D721Med (cell line): ENCODE data around the gene CCDC134.

Source experiments
- DNase-seq: peaks from one replicate; pipeline ENCODE4 v3.0.0; 2011; ENCODE audit warnings: low spot score; ENCODE audit not compliant: insufficient read length
- FAIRE-seq: peaks from 2 replicates; lab custom pipeline; 2011; peaks lifted over from hg19 to GRCh38; lab: Jason Lieb, UNC
- CTCF ChIP-seq: IDR thresholded peaks from 2 replicates; pipeline ENCODE4 v1.5.1; 2012; ENCODE audit warnings: mild to moderate bottlenecking, control low read depth; ENCODE audit not compliant: insufficient read depth; ENCODE audit errors: missing control alignments

Gene CCDC134

GRCh38 chr22:41776381-41776780 lies 24.1 kb upstream of the CCDC134 start:
- no peak for DNase-seq
- no peak for FAIRE-seq

GRCh38 chr22:41777749-41778425 lies 22.6 kb upstream of the CCDC134 start:
- DNase-seq (no peak), FAIRE-seq (no peak)
- TF ChIP-seq CTCF: no peak

More at GRCh38 chr22:41776381-41776780, 24.1 kb upstream of the CCDC134 start:
- TF ChIP-seq CTCF: no peak

GRCh38 chr22:41779929-41780505 lies 20.5 kb upstream of the CCDC134 start:
- TF ChIP-seq CTCF: no peak
- DNase-seq (no peak), FAIRE-seq (no peak)

GRCh38 chr22:41780746-41781505 lies 19.6 kb upstream of the CCDC134 start:
- FAIRE-seq: no peak
- TF ChIP-seq CTCF: no peak
- DNase-seq: no peak

- FAIRE-seq: no peak
- DNase-seq: no peak
- no peak for TF ChIP-seq CTCF
Observed at GRCh38 chr22:41781507-41781906, 19.0 kb upstream of the CCDC134 start.

- FAIRE-seq: no peak
- DNase-seq: no peak
- no peak for TF ChIP-seq CTCF
Observed at GRCh38 chr22:41782316-41782715, 18.2 kb upstream of the CCDC134 start.

GRCh38 chr22:41782751-41783150 lies 17.7 kb upstream of the CCDC134 start:
- FAIRE-seq (no peak), DNase-seq (no peak)
- TF ChIP-seq CTCF: no peak
